GM12878 (cell line): ENCODE measurements around the gene RCC1.
"Not testable (repeated sequence)": the region's sequence is repeated elsewhere in the genome, so short reads cannot be mapped to it uniquely, and the experiment has no call there.

Source experiments
- ATF2 ChIP-seq: IDR thresholded peaks from 2 replicates; pipeline ENCODE4 v1.6.1; 2012; ENCODE audit warnings: low read length, inconsistent platforms
- CTCF ChIP-seq, 3 experiments: IDR thresholded peaks in 2 of 3; conservative IDR thresholded peaks in 1 of 3; 2 replicates each; pipeline ENCODE4 v1.5.1; 2011; ENCODE audit warnings: low read depth in 3 of 3, low read length in 3 of 3, mild to moderate bottlenecking in 3 of 3, control low read depth in 2 of 3, moderate library complexity in 2 of 3, inconsistent platforms in 1 of 3, mixed read lengths in 1 of 3; ENCODE audit not compliant: control insufficient read depth in 2 of 3, insufficient read depth in 1 of 3; ENCODE audit errors: extremely low read depth in 1 of 3
- NRF1 ChIP-seq: conservative IDR thresholded peaks from 2 replicates; pipeline ENCODE4 v1.6.1; 2011; ENCODE audit warnings: mild to moderate bottlenecking, low read depth, low read length, improper control_type of control experiment
- POLR2AphosphoS5 ChIP-seq: IDR thresholded peaks from 2 replicates; pipeline ENCODE4 v1.6.1; 2011; ENCODE audit warnings: mild to moderate bottlenecking, low read length, inconsistent platforms
- TAF1 ChIP-seq: IDR thresholded peaks from 2 replicates; pipeline ENCODE4 v1.6.1; 2011; ENCODE audit warnings: mild to moderate bottlenecking, low read depth, low read length, borderline replicate concordance
- TCF3 ChIP-seq: IDR thresholded peaks from 2 replicates; pipeline ENCODE4 v1.6.1; 2012; ENCODE audit warnings: low read depth, mild to moderate bottlenecking, low read length, borderline replicate concordance; ENCODE audit not compliant: insufficient read depth
- USF2 ChIP-seq: IDR thresholded peaks from 2 replicates; pipeline ENCODE4 v1.6.1; 2011; ENCODE audit warnings: low read depth, low read length, improper control_type of control experiment, borderline replicate concordance
- WRNIP1 ChIP-seq: IDR thresholded peaks from 2 replicates; pipeline ENCODE4 v1.6.1; 2011; ENCODE audit warnings: low read depth, low read length, improper control_type of control experiment, borderline replicate concordance
- ZNF687 ChIP-seq: fragments of 450-650 bp; IDR thresholded peaks from 2 replicates; pipeline ENCODE4 v1.6.1; 2017; ENCODE audit warnings: mild to moderate bottlenecking, moderate library complexity

- not testable (repeated sequence) for TF ChIP-seq USF2; CTCF (IDR thresholded peaks at IDR 0.05 in 2 of 3, conservative IDR thresholded peaks at IDR 0.05 in 1 of 3; ENCODE audit: control insufficient read depth in 2 of 3, extremely low read depth in 1 of 3, insufficient read depth in 1 of 3, low read depth in 3 of 3, low read length in 3 of 3); ZNF687; WRNIP1; TAF1; TCF3; POLR2AphosphoS5; NRF1; ATF2
Observed at GRCh38 chr1:28572891-28573290, 67.0 kb downstream of the RCC1 start.
